ENCODE results near the gene PILRB.
"Not testable (repeated sequence)": the region's sequence is repeated elsewhere in the genome, so short reads cannot be mapped to it uniquely, and the experiment has no call there.

GRCh38 chr7:100321648-100322047 lies 36.3 kb upstream of the PILRB start:
- not testable (repeated sequence) for TF ChIP-seq CTCF (IDR thresholded peaks at IDR 0.05; ENCODE audit: insufficient read depth, low read depth, low read length); EZH2 (IDR thresholded peaks at IDR 0.05; ENCODE audit: insufficient read depth, low read length)
